ENCODE data around the gene MAPK8IP3.

GRCh38 chr16:1794908-1795666 is 89.1 kb downstream of the MAPK8IP3 start:
- TF ChIP-seq, protein P1, sequence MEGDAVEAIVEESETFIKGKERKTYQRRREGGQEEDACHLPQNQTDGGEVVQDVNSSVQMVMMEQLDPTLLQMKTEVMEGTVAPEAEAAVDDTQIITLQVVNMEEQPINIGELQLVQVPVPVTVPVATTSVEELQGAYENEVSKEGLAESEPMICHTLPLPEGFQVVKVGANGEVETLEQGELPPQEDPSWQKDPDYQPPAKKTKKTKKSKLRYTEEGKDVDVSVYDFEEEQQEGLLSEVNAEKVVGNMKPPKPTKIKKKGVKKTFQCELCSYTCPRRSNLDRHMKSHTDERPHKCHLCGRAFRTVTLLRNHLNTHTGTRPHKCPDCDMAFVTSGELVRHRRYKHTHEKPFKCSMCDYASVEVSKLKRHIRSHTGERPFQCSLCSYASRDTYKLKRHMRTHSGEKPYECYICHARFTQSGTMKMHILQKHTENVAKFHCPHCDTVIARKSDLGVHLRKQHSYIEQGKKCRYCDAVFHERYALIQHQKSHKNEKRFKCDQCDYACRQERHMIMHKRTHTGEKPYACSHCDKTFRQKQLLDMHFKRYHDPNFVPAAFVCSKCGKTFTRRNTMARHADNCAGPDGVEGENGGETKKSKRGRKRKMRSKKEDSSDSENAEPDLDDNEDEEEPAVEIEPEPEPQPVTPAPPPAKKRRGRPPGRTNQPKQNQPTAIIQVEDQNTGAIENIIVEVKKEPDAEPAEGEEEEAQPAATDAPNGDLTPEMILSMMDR (IDR thresholded peaks at IDR 0.05; ENCODE audit: low read depth, low read length), result no peak
- TF ChIP-seq EZH2phosphoT487 (IDR thresholded peaks at IDR 0.05; ENCODE audit: low read depth), result no peak
